Stomach (tissue), 9 donors: Measurements from ENCODE around the gene HYOU1. TPM values are rescaled to one million over a fixed set of nuclear protein-coding genes. Genes with fewer than 3 reads are reported as not detected.

Source experiments
- DNase-seq, 2 donors: peaks; one replicate each; pipeline versions ENCODE4 v3.0.0 to v3.0.0-alpha.2; 2013 to 2019
- H3K27ac ChIP-seq, 5 donors: fragments of 200-600 bp in 4 of 5; sonication (generic) in 4 of 5; one replicate each; pipeline ENCODE4 v1.5.1; 2013 to 2019; ENCODE audit warnings: mild to moderate bottlenecking in 1 of 5, moderate library complexity in 1 of 5
- H3K27me3 ChIP-seq, 3 donors: fragments of 200-600 bp; sonication (generic); one replicate each; pipeline ENCODE4 v1.5.1; 2017 to 2019; ENCODE audit warnings: mixed run types in 1 of 3
- H3K36me3 ChIP-seq, 4 donors: fragments of 200-600 bp; sonication (generic); 1 replicate in 3 of 4; 2 replicates in 1 of 4; pipeline ENCODE4 v1.5.1; 2016 to 2019
- H3K4me1 ChIP-seq, 4 donors: fragments of 200-600 bp; sonication (generic); one replicate each; pipeline ENCODE4 v1.5.1; 2016 to 2019
- H3K4me3 ChIP-seq, 4 donors: fragments of 200-600 bp; sonication (generic) in 3 of 4; one replicate each; pipeline ENCODE4 v1.5.1; 2016 to 2019; ENCODE audit warnings: mild to moderate bottlenecking in 1 of 4
- H3K9me3 ChIP-seq, 4 donors: fragments of 200-600 bp; sonication (generic); one replicate each; pipeline ENCODE4 v1.5.1; 2016 to 2019
- CTCF ChIP-seq, 7 experiments: fragments of 450-650 bp in 4 of 7; fragments of 200-600 bp in 3 of 7; sonication (generic) in 3 of 7; IDR thresholded peaks; one replicate each; pipeline ENCODE4 v1.5.1; 2016 to 2019; ENCODE audit warnings: antibody characterized with exemption in 7 of 7, control low read depth in 2 of 7, mild to moderate bottlenecking in 1 of 7
- EP300 ChIP-seq: sonication (generic); formaldehyde crosslinking; IDR thresholded peaks from one replicate; pipeline ENCODE4 v1.6.1; 2017; ENCODE audit warnings: antibody characterized with exemption
- POLR2A ChIP-seq, 4 donors: fragments of 450-650 bp; IDR thresholded peaks; one replicate each; pipeline ENCODE4 v1.6.1; 2016; ENCODE audit warnings: antibody characterized with exemption in 4 of 4, control low read depth in 2 of 4, mild to moderate bottlenecking in 1 of 4, moderate library complexity in 1 of 4
- POLR2AphosphoS5 ChIP-seq, 3 donors: sonication (generic); formaldehyde crosslinking; IDR thresholded peaks; one replicate each; pipeline ENCODE4 v1.6.1; 2016; ENCODE audit warnings: antibody characterized with exemption in 3 of 3
- WGBS, 5 donors: extraction: QIAGEN DNeasy Blood & Tissue Kit in 3 of 5; methylation state at CpG; one replicate each; pipeline versions ENCODE4 v1.1.5 to v1.1.7; 2013 to 2018; 5-methylcytosine and 5-hydroxymethylcytosine counted together
- intact Hi-C: fragments of 100-400 bp; cut with DNase I; formaldehyde crosslinking; loops from one replicate; pipeline ENCODE4 v1.15.1; 2023; ENCODE audit warnings: low total_unique reads
- polyA plus RNA-seq, 3 donors: library from polyadenylated mRNA; stranded (reverse); fragments of 200-250 nt; gene quantifications; one replicate each; pipeline ENCODE4 v1.2.3, GENCODE V29; 2013
- total RNA-seq, 5 donors: library from RNA; depleted of rRNA; stranded (reverse); fragments of >200 nt; gene quantifications; one replicate each; pipeline versions ENCODE4 v1.1.0 to v1.2.3, GENCODE V29; 2014 to 2016
- donor health status: healthy with polysubstance abuse.
- donor health status: Bipolar disorder and iron deficiency.
- donor health status: healthy.

HYOU1 gene
- total and polyA plus RNA-seq, 8 donors = 12.7 to 127 (median 62.6) TPM

DNA sequence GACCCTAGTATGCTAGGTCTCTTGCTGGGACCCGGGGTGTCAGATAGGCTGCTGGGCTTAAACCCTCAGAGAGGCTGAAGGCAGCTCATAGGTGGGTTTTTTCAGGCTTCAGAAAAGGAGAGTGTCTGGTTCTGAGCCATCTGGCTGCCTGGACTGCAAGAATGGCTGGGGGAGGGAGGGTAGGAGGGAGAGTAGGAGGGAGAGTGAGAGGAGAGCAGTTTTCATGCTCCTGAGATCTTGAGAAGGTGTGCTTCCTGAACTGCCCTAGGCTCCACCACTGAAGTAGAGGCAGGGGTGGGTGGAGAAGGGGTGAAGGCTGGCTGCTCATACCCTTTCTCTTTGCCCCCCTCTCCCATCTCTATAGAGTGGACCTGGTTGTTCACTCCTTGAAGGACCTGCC is 32.3 kb upstream of the HYOU1 start:
- no peak for DNase-seq
- H3K27me3 ChIP-seq = no peaks in the 10 kb centered on the region
- H3K9me3 ChIP-seq = no peaks in the 10 kb centered on the region
- TF ChIP-seq POLR2AphosphoS5 (IDR thresholded peaks at IDR 0.05) = no peak
- no peak for TF ChIP-seq POLR2A (IDR thresholded peaks at IDR 0.05)
- no peak for TF ChIP-seq EP300
- no peak for TF ChIP-seq CTCF (IDR thresholded peaks at IDR 0.05)
- no peak overlapping the region for H3K27ac ChIP-seq
- H3K4me3 ChIP-seq = no peak overlapping the region
- WGBS, 5 donors = 83 to 100% (median 85%) methylated on average over 1 of the region's 1 CpG
- peaks cover 0 to 10% (median 0%) of the 10 kb centered on the region in 4 donors for H3K36me3 ChIP-seq
- intact Hi-C loops = no loop called here
- H3K4me1 ChIP-seq = peaks cover 27 to 52% (median 37%) of the 10 kb centered on the region in 4 donors

- Histone ChIP-seq H3K4me3 (no peak overlapping the region), H3K4me1 (peaks cover 22 to 48% (median 30%) of the 10 kb centered on the region in 4 donors), H3K9me3 (no peaks in the 10 kb centered on the region), H3K36me3 (peaks cover 0 to 10% (median 0%) of the 10 kb centered on the region in 4 donors), H3K27ac (no peak overlapping the region), H3K27me3 (no peaks in the 10 kb centered on the region)
- WGBS, 5 donors = 92 to 95% (median 95%) methylated on average over 9 of the region's 9 CpGs
- intact Hi-C loops = no loop called here
- DNase-seq = no peak
- TF ChIP-seq POLR2A (IDR thresholded peaks at IDR 0.05) (no peak), CTCF (IDR thresholded peaks at IDR 0.05) (no peak), EP300 (no peak), POLR2AphosphoS5 (IDR thresholded peaks at IDR 0.05) (no peak)
Measured at GRCh38 chr11:119088406-119088805, 31.4 kb upstream of the HYOU1 start.

GRCh38 chr11:119087747-119088241 is 30.8 kb upstream of the HYOU1 start:
- TF ChIP-seq POLR2AphosphoS5 (IDR thresholded peaks at IDR 0.05) = no peak
- TF ChIP-seq EP300 = no peak
- TF ChIP-seq POLR2A (IDR thresholded peaks at IDR 0.05) = no peak
- TF ChIP-seq CTCF (IDR thresholded peaks at IDR 0.05) = no peak
- Histone ChIP-seq H3K4me3 (no peak overlapping the region), H3K4me1 (peaks cover 15 to 42% (median 23%) of the 10 kb centered on the region in 4 donors), H3K27me3 (no peaks in the 10 kb centered on the region), H3K27ac (no peak overlapping the region), H3K9me3 (no peaks in the 10 kb centered on the region), H3K36me3 (peaks cover 0 to 10% (median under 1%) of the 10 kb centered on the region in 4 donors)
- 86 to 100% (median 95%) methylated on average over 2 of the region's 2 CpGs for WGBS, 5 donors
- intact Hi-C loops = no loop called here
- no peak for DNase-seq

- peaks cover 9 to 36% (median 20%) of the 10 kb centered on the region in 4 donors for H3K4me1 ChIP-seq
- TF ChIP-seq POLR2A (IDR thresholded peaks at IDR 0.05) (no peak), EP300 (no peak), POLR2AphosphoS5 (IDR thresholded peaks at IDR 0.05) (no peak), CTCF (IDR thresholded peaks at IDR 0.05) (no peak)
- 74 to 84% (median 79%) methylated on average over 6 of the region's 6 CpGs for WGBS, 5 donors
- no peak overlapping the region for H3K27ac ChIP-seq
- intact Hi-C loops = no loop called here
- no peak overlapping the region for H3K4me3 ChIP-seq
- H3K9me3 ChIP-seq = no peaks in the 10 kb centered on the region
- no peaks in the 10 kb centered on the region for H3K27me3 ChIP-seq
- no peak for DNase-seq
- H3K36me3 ChIP-seq = peaks cover 3 to 11% (median 7%) of the 10 kb centered on the region in 4 donors
Measured at GRCh38 chr11:119087123-119087522, 30.1 kb upstream of the HYOU1 start.
